Kidney (tissue), 14 donors: ENCODE measurements around the gene SLC30A4. TPM values are rescaled to one million over a fixed set of nuclear protein-coding genes. Genes with fewer than 3 reads are reported as not detected.

ENCODE experiments used
- DNase-seq, 5 donors: peaks; one replicate each; pipeline ENCODE4 v3.0.0-alpha.2; 2013 to 2020
- FAIRE-seq: peaks from 2 replicates; lab custom pipeline; 2012; peaks lifted over from hg19 to GRCh38; lab: Jason Lieb, UNC
- H3K27ac ChIP-seq, 2 donors: one replicate each; pipeline ENCODE4 v1.7.0; 2013; ENCODE audit warnings: low read depth in 2 of 2, low read length in 2 of 2, inconsistent platforms in 1 of 2
- H3K27me3 ChIP-seq: one replicate; pipeline ENCODE4 v1.7.1; 2013; ENCODE audit warnings: low read length, inconsistent platforms; ENCODE audit not compliant: control insufficient read depth, insufficient read depth
- H3K36me3 ChIP-seq, 3 donors: one replicate each; pipeline versions ENCODE4 v1.7.0 to v1.7.1; 2013; ENCODE audit warnings: low read length in 3 of 3, control low read depth in 1 of 3, inconsistent platforms in 1 of 3; ENCODE audit not compliant: insufficient read depth in 3 of 3, control insufficient read depth in 2 of 3
- H3K4me1 ChIP-seq, 3 donors: one replicate each; pipeline versions ENCODE4 v1.7.0 to v1.7.1; 2013; ENCODE audit warnings: low read length in 3 of 3, inconsistent platforms in 1 of 3, low read depth in 1 of 3; ENCODE audit not compliant: control insufficient read depth in 2 of 3, insufficient read depth in 2 of 3
- H3K4me3 ChIP-seq, 3 donors: one replicate each; pipeline versions ENCODE4 v1.7.0 to v1.8.1; 2013; ENCODE audit warnings: low read length in 3 of 3, control low read depth in 1 of 3, inconsistent platforms in 1 of 3
- H3K9ac ChIP-seq, 3 donors: one replicate each; pipeline versions ENCODE4 v1.7.0 to v1.7.1; 2013; ENCODE audit warnings: low read length in 3 of 3, control low read depth in 1 of 3, inconsistent platforms in 1 of 3
- H3K9me3 ChIP-seq, 3 donors: one replicate each; pipeline versions ENCODE4 v1.7.0 to v1.7.1; 2013; ENCODE audit warnings: low read length in 3 of 3, control low read depth in 1 of 3, inconsistent platforms in 1 of 3; ENCODE audit not compliant: control insufficient read depth in 2 of 3, insufficient read depth in 1 of 3
- intact Hi-C: fragments of 100-400 bp; cut with DNase I; formaldehyde crosslinking; loops from one replicate; pipeline ENCODE4 v1.11.1; 2022
- polyA plus RNA-seq: library from polyadenylated mRNA; stranded (reverse); fragments of 350-450 nt; fragmentation: Illumina TruSeq; extraction: RNeasy Lipid Tissue Mini Kit (QIAGEN cat#74804); gene quantifications from one replicate; pipeline ENCODE4 v1.2.3, GENCODE V29; 2014; ENCODE audit warnings: low read depth, low replicate concordance; ENCODE audit not compliant: insufficient read depth
- total RNA-seq: library from RNA; stranded (reverse); fragmentation: NEBNext Ultra II Directional; extraction: Animal tissue kit (Norgen Biotek cat#: 25700); gene quantifications from one replicate; pipeline ENCODE4 v1.2.1, GENCODE V29; 2021
- TF ChIP-seq, protein P1 (sequence below): IDR thresholded peaks from 3 replicates; pipeline ENCODE4 v1.5.1; 2012; ENCODE audit warnings: mild to moderate bottlenecking, moderate library complexity, borderline replicate concordance; ENCODE audit not compliant: insufficient read depth; ENCODE audit errors: extremely low read depth
- donor health status: control.
- donor health status: control.
- donor health status: control.
- donor health status: control.
- donor health status: control.
- donor health status: DM: yes; HTN: yes; CAD: no.
- donor health status: Normal renal cell carcinoma (clear cell type).

SLC30A4 gene
- total and polyA plus RNA-seq, 2 donors from 2014 or later, result 3.1 to 7.4 TPM

DNA sequence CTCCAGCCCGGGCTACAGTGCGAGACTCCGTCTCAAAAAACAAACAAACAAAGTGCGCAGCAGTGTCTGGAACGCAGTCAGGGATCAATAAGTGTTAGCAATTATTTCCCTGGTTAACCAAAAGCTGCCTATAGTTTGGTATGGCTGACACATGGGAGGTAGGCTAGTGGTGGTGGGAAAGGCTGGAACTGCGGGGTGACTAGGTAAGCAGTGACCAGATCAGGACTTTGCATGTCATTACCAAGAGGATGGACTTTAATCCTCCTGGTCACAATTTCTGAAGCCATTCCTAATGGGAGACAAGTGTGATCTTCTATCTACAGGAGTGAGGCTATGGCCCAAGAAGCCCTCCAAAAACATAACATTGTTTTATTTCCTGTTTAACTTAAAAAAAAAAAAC, 47.8 kb downstream of the SLC30A4 start:
- Histone ChIP-seq H3K9ac (no peak overlapping the region), H3K9me3 (no peaks in the 10 kb centered on the region), H3K4me3 (no peak overlapping the region), H3K27ac (no peak overlapping the region), H3K36me3 (no peaks in the 10 kb centered on the region), H3K4me1 (no peaks in the 10 kb centered on the region), H3K27me3 (no peaks in the 10 kb centered on the region)
- no peak for FAIRE-seq
- TF ChIP-seq, protein P1, sequence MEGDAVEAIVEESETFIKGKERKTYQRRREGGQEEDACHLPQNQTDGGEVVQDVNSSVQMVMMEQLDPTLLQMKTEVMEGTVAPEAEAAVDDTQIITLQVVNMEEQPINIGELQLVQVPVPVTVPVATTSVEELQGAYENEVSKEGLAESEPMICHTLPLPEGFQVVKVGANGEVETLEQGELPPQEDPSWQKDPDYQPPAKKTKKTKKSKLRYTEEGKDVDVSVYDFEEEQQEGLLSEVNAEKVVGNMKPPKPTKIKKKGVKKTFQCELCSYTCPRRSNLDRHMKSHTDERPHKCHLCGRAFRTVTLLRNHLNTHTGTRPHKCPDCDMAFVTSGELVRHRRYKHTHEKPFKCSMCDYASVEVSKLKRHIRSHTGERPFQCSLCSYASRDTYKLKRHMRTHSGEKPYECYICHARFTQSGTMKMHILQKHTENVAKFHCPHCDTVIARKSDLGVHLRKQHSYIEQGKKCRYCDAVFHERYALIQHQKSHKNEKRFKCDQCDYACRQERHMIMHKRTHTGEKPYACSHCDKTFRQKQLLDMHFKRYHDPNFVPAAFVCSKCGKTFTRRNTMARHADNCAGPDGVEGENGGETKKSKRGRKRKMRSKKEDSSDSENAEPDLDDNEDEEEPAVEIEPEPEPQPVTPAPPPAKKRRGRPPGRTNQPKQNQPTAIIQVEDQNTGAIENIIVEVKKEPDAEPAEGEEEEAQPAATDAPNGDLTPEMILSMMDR, result no peak
- no peak for DNase-seq
- intact Hi-C loops, result no loop called here

DNA sequence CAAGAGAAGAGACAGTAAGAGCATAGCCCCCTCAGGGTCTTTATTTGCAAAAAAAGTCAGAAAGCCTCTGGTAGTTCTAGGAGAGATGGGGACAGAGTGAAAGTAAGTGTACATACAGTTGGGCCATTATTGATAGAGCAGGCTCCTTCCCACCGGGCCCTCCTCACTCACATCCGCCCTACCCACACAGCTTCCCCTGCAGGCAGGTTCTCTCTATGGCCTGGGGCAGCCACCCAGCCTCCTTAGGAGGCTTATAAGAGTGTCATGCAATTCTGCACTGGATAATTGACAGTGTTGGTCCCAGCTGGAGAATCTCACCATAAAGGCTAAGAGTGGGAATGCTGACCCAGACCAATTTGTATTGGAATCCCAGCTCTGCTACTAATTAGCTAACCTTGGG, 49.5 kb downstream of the SLC30A4 start:
- H3K27ac ChIP-seq, result no peak overlapping the region
- no peak overlapping the region for H3K4me3 ChIP-seq
- no peaks in the 10 kb centered on the region for H3K36me3 ChIP-seq
- intact Hi-C loops, result no loop called here
- no peaks in the 10 kb centered on the region for H3K27me3 ChIP-seq
- no peak overlapping the region for H3K9ac ChIP-seq
- H3K9me3 ChIP-seq, result no peaks in the 10 kb centered on the region
- no peaks in the 10 kb centered on the region for H3K4me1 ChIP-seq
- TF ChIP-seq, protein P1, result no peak
- FAIRE-seq (no peak), DNase-seq (no peak)

DNA sequence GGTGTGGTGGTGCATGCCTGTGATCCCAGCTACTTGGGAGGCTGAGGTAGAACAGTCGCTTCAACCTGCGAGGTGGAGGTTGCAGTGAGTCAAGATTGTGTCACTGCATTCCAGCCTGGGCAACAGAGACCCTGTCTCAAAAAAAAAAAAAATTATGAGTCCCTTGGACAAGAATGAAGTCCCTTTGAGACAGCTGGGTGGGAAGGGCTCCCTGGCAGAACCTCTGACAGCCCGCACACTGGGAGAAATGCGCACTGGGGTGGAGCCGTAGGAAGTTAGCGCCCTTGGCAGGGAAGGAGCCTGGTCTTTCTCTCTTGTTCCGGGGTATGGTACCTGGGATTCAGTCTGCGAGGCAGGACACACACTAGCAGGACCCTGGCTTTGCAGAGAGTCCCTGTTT, 51.4 kb downstream of the SLC30A4 start:
- Histone ChIP-seq H3K27me3 (no peaks in the 10 kb centered on the region), H3K9me3 (no peaks in the 10 kb centered on the region), H3K27ac (no peak overlapping the region), H3K9ac (no peak overlapping the region), H3K4me3 (no peak overlapping the region), H3K4me1 (no peaks in the 10 kb centered on the region), H3K36me3 (no peaks in the 10 kb centered on the region)
- DNase-seq, result no peak
- TF ChIP-seq, protein P1, result no peak
- FAIRE-seq, result no peak
- intact Hi-C loops, result no loop called here

DNA sequence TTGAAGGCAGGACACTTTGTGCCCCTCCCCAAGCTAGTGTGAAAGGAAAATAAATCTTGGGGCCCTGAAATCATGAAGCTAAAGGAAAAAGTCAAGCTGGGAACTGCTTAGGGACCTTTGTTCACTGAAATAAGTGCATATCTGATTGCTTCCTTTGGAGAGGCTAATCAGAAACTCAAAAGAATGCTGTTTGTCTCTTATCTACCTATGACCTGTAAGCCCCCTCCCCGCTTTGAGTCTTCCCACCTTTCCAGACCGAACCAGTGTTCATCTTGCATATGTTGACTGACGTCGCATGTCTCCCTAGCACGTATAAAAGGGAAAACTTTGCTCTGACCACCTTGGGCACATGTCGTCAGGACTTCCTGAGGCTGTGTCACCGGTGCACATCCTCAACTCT, 53.1 kb downstream of the SLC30A4 start:
- Histone ChIP-seq H3K4me1 (no peaks in the 10 kb centered on the region), H3K27me3 (no peaks in the 10 kb centered on the region), H3K36me3 (no peaks in the 10 kb centered on the region), H3K4me3 (no peak overlapping the region), H3K9me3 (no peaks in the 10 kb centered on the region), H3K9ac (no peak overlapping the region), H3K27ac (no peak overlapping the region)
- TF ChIP-seq, protein P1, result no peak
- DNase-seq (no peak), FAIRE-seq (no peak)
- intact Hi-C loops, result no loop called here
